GM12873 (cell line): ENCODE results near the gene ADARB2.

Experiments
- TF ChIP-seq, protein P1 (sequence below): IDR thresholded peaks from 2 replicates; pipeline ENCODE4 v1.5.1; 2012; ENCODE audit warnings: low read depth, mild to moderate bottlenecking, moderate library complexity, low read length, control low read depth; ENCODE audit not compliant: insufficient read depth; ENCODE audit errors: missing control alignments

The ADARB2 gene

DNA sequence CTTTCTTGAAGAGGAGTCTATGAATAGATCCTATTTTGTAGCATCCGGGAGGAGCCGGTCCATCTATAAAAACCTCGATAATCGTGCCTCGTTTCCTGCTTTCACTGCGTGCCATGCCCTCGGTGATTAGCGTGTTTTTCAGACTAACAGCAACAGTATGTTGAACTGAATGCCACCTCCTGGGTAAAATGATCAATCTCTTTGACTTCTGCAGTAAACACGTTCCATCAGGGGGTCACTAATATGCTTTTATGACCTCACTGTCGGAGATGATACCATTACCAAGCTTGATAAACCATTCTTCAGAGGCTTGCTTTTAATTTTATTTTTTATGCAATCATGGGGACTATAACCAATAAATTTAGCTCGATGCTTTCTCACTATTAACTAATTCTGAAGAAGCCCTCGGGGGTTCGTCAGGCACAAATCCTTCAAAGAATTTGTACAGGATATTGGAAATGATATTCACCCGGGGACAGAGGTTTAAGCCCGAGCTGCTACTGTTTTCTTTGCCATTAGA is 228.3 kb downstream of the ADARB2 start:
- TF ChIP-seq, protein P1, sequence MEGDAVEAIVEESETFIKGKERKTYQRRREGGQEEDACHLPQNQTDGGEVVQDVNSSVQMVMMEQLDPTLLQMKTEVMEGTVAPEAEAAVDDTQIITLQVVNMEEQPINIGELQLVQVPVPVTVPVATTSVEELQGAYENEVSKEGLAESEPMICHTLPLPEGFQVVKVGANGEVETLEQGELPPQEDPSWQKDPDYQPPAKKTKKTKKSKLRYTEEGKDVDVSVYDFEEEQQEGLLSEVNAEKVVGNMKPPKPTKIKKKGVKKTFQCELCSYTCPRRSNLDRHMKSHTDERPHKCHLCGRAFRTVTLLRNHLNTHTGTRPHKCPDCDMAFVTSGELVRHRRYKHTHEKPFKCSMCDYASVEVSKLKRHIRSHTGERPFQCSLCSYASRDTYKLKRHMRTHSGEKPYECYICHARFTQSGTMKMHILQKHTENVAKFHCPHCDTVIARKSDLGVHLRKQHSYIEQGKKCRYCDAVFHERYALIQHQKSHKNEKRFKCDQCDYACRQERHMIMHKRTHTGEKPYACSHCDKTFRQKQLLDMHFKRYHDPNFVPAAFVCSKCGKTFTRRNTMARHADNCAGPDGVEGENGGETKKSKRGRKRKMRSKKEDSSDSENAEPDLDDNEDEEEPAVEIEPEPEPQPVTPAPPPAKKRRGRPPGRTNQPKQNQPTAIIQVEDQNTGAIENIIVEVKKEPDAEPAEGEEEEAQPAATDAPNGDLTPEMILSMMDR = no peak

DNA sequence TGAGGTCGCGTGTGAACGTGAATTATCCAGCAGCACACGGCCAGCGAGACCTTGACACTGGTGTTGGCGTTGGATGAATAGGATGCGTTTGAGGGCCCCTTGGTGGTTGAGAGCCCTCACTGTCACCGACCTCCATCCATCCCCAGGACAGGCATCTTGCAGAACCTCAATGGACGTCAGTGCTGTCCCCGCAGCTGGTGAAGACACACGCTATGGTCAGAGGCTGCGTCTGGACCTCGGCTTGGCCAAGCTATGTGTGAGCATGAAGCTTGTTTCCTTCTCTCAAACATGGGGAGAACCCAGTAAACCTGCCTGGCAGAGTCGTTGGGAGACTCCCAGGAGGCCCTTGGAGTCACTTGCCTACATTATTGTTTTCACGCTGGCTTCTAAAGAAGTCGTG is 229.2 kb downstream of the ADARB2 start:
- TF ChIP-seq, protein P1 = no peak

DNA sequence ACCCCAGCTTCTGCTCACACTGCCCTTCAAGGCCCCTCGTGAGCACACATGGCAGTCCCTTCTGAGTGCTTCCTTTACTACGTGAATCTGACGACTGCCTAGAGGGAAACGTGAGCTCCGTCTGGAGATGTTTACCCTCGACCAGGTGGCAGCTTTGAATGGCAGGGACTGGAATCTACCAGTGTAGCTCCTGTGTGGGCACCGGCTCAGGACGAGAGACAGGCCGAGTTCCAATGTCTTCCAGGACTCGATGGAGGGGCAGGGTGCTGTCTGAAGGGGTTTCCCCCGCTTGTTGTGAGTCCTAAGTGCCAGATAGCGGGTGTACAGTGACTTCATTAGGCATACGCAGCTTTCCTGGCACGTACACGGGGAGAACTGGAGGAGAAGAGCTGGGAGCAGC is 229.9 kb downstream of the ADARB2 start:
- TF ChIP-seq, protein P1 = no peak

DNA sequence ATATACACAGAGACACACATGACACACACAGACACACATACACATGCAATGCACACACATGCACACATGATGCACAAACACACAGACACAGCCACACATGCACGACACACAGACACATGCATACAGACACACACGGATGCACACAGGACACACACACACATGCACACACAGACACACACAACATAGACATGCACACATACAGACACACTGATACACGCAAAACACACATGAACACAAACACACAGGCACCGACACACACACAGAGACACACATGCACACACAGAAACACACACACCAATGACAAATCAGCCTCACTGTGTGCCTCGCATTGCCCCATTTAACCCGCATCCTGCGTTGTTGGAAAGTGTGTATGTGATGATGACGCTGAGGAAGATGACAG is 232.4 kb downstream of the ADARB2 start:
- TF ChIP-seq, protein P1 = no peak

DNA sequence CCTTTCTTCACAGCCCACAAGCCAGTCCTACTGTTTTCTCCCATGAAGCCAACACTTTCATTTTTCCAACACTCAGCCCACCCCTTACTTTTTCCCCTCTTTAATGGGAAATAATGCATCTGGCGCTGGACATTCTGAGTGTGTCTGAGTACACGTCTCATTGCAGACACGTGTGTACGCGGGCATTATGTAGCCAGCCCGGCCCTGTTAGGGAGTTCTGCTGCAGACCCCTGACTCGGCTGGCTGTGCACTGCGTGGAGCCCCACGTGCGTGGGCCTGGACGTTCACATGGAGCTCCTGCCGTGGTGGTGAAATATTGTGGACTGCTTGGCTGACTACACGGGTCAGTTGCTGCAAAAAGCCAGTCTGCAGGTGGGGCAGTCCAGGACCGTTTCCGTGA is 233.0 kb downstream of the ADARB2 start:
- TF ChIP-seq, protein P1 = no peak

DNA sequence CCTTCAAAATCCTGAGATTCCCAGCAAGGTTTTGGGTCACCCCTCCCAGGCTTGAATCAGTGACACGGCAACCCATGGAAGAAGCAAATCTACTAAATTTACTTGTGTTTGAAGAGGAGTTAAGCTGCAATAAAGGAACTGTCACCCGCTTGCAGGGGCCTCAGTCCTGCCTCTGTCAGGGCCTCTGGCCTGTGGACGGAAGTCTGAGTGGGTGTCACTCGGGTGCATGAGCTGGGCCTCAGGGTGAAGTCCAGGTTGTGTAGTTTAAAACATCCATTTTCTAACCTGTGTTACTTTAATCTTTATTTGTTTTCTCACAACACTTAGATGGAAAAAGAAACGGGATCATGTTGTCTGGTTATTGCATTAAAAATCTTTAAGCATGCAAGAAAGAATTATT is 234.9 kb downstream of the ADARB2 start:
- TF ChIP-seq, protein P1 = no peak

DNA sequence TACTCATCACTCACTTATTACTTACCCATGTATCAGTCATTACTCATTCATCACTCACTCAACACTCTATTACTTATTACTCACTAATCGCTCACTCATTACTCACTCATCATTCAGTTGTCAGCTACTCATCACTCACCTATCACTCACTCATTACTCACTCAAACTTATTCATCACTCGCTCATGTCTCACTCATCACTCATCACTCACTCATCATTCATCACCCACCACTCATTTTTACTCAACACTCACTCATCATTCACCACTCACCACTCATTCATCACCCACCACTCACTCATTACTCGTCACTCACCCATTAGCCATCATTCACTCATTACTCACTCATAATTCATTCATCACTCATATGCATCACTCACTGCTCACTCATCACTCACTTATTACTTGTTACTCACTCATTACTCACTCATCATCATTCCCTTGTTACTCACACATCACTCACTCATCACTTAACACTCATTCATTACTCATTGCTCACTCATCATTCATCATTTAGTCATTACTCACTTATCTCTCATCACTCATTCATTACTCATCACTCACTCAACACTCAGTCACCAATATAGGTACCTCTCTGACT is 237.9 kb downstream of the ADARB2 start:
- TF ChIP-seq, protein P1 = no peak
